ENCODE measurements around the gene RNF149. TPM values are rescaled to one million over a fixed set of nuclear protein-coding genes. Genes with fewer than 3 reads are reported as not detected.
A peak's percentile ranks its signal among the peaks of the same experiment; 100 is the strongest.

Gene RNF149, protein sequence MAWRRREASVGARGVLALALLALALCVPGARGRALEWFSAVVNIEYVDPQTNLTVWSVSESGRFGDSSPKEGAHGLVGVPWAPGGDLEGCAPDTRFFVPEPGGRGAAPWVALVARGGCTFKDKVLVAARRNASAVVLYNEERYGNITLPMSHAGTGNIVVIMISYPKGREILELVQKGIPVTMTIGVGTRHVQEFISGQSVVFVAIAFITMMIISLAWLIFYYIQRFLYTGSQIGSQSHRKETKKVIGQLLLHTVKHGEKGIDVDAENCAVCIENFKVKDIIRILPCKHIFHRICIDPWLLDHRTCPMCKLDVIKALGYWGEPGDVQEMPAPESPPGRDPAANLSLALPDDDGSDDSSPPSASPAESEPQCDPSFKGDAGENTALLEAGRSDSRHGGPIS
- polyA plus RNA-seq (2013) = 52.8 and 58.2 TPM in 2 replicates

DNA sequence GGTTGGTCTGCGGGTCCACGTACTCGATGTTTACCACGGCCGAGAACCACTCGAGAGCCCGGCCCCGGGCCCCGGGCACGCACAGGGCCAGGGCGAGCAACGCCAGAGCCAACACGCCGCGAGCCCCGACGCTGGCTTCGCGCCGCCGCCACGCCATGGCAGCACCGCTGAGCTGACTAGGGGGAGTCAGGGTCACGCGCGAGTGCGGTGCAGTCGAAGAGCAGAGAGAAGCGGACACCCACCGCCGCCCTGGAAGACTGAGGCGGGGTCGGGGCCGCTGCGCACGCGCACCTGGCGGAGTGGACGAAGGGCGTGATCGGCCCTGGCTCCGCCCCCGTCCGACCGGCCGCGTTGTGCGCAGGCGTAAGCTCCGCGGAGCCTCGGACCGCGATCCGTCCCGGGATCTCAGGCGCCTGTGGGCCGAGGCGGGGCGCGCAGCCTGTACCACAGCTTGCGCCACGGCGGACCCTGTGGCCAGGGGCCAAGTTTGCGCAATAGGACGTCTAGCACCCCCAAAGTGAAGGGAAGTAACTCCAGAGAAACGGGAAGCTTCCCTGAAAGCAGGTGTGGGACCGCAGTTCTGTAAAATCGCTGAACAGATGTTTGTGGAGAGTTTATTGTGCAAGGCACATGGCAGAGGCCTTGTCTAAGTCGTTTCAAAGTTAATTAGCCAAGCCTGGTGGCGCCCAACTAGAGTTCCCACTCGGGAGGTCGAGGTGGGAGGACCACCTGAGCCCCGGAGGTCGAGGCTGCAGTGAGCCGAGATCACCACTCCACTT, at the start of gene RNF149:
RNF149 (minus strand) TSS at position 270 of the 779 bp plus-strand sequence; CDS start at position 157, 113 bp downstream.
- H4K12ac ChIP-seq (ENCODE audit: low read depth, low read length) = peak within 1 kb of the TSS; percentile 78
- no peak within 1 kb of the TSS for H3K23ac ChIP-seq (ENCODE audit: low read length)
- H3K27me3 ChIP-seq (ENCODE audit: insufficient read depth, low read length) = no peaks in the 10 kb centered on the region
- no peak within 1 kb of the TSS for H2BK12ac ChIP-seq (ENCODE audit: low read length)
- peaks cover 4 to 15% of the 10 kb centered on the region in 2 experiments for H3K4me1 ChIP-seq (ENCODE audit: control insufficient read depth in 1 of 2, insufficient read depth in 2 of 2, low read length in 2 of 2)
- H3K36me3 ChIP-seq (ENCODE audit: control insufficient read depth in 1 of 2, insufficient read depth in 2 of 2, low read length in 2 of 2) = no peaks in the 10 kb centered on the region
- H4K91ac ChIP-seq (ENCODE audit: low read depth, low read length) = peak within 1 kb of the TSS; percentile 76
- no CpG with 5 or more reads among the region's 76 CpGs for WGBS (ENCODE audit: extremely low coverage, insufficient coverage, insufficient read length)
- H3K9me3 ChIP-seq (ENCODE audit: insufficient read depth, low read depth, low read length) = peaks cover 4% of the 10 kb centered on the region
- peak within 1 kb of the TSS; percentile 64 for H2BK5ac ChIP-seq (ENCODE audit: low read depth, low read length, poor library complexity)
- H3K4me2 ChIP-seq (ENCODE audit: low read length) = peak within 1 kb of the TSS; percentile 91
- H3K4me3 ChIP-seq (ENCODE audit: low read depth, low read length) = peak within 1 kb of the TSS; percentile 93
- H4K8ac ChIP-seq (ENCODE audit: low read depth, low read length) = peak within 1 kb of the TSS; percentile 93
- H2BK120ac ChIP-seq (ENCODE audit: insufficient read depth, low read length, poor library complexity) = peak within 1 kb of the TSS; percentile 42
- H2AFZ ChIP-seq (ENCODE audit: insufficient read depth, low read length, poor library complexity) = peak within 1 kb of the TSS; percentile 78
- peak within 1 kb of the TSS; percentile 87 for H3K14ac ChIP-seq (ENCODE audit: low read length)
- H3K18ac ChIP-seq (ENCODE audit: low read length) = peak within 1 kb of the TSS; percentile 74
- H3K79me1 ChIP-seq (ENCODE audit: low read length) = peaks cover 14% of the 10 kb centered on the region
- peak within 1 kb of the TSS; percentile 55 for H3K27ac ChIP-seq (ENCODE audit: low read depth, low read length)
- peak within 1 kb of the TSS; percentile 80 for H3K4ac ChIP-seq (ENCODE audit: low read depth, low read length)
- peak; percentile 91 to 95 for DNase-seq
- H2AK5ac ChIP-seq (ENCODE audit: low read length) = peak within 1 kb of the TSS; percentile 36
- peak within 1 kb of the TSS; percentile 93 for H3K9ac ChIP-seq (ENCODE audit: low read length)
- H3K79me2 ChIP-seq (ENCODE audit: control insufficient read depth, insufficient read depth, low read length, poor library complexity) = peaks cover 22% of the 10 kb centered on the region

DNA sequence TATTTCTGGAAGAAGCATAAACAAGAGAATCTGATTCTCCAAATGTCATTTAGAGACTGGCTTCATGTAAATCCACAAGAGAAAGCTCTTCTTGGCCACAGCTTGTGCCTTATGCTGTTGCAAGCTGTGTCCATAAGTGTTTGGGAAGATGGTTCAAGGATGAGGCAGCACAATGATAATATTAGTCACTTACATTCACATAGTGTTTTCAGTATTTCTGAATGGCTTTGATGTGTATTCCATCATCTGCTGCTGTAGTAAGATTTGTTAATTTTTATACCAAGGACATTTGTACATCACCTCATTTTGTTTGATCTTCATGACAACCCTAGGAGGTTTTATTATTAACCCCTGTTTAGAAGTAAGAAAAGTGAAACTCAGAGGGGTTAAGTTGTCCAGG, 48.9 kb upstream of the RNF149 start:
- no peaks in the 10 kb centered on the region for H3K27me3 ChIP-seq (ENCODE audit: insufficient read depth, low read length)
- H3K4me1 ChIP-seq (ENCODE audit: control insufficient read depth in 1 of 2, insufficient read depth in 2 of 2, low read length in 2 of 2) = peaks cover 15 to 22% of the 10 kb centered on the region in 2 experiments
- H2BK12ac ChIP-seq (ENCODE audit: low read length) = no peak overlapping the region
- no peak overlapping the region for H3K18ac ChIP-seq (ENCODE audit: low read length)
- H3K9me3 ChIP-seq (ENCODE audit: insufficient read depth, low read depth, low read length) = peaks cover 4% of the 10 kb centered on the region
- no peak overlapping the region for H2BK5ac ChIP-seq (ENCODE audit: low read depth, low read length, poor library complexity)
- no peak overlapping the region for H2BK120ac ChIP-seq (ENCODE audit: insufficient read depth, low read length, poor library complexity)
- H3K4me2 ChIP-seq (ENCODE audit: low read length) = no peak overlapping the region
- H3K79me2 ChIP-seq (ENCODE audit: control insufficient read depth, insufficient read depth, low read length, poor library complexity) = no peaks in the 10 kb centered on the region
- H2AK5ac ChIP-seq (ENCODE audit: low read length) = peak overlapping the region; percentile 59
- DNase-seq = peak; percentile 40 to 51
- H4K91ac ChIP-seq (ENCODE audit: low read depth, low read length) = peak overlapping the region; percentile 37
- H3K23ac ChIP-seq (ENCODE audit: low read length) = no peak overlapping the region
- no peak overlapping the region for H3K9ac ChIP-seq (ENCODE audit: low read length)
- H3K27ac ChIP-seq (ENCODE audit: low read depth, low read length) = no peak overlapping the region
- H3K14ac ChIP-seq (ENCODE audit: low read length) = no peak overlapping the region
- H3K36me3 ChIP-seq (ENCODE audit: control insufficient read depth in 1 of 2, insufficient read depth in 2 of 2, low read length in 2 of 2) = no peaks in the 10 kb centered on the region
- no peak overlapping the region for H4K8ac ChIP-seq (ENCODE audit: low read depth, low read length)
- no peak overlapping the region for H4K12ac ChIP-seq (ENCODE audit: low read depth, low read length)
- peaks cover 3% of the 10 kb centered on the region for H3K79me1 ChIP-seq (ENCODE audit: low read length)
- H3K4me3 ChIP-seq (ENCODE audit: low read depth, low read length) = no peak overlapping the region
- H3K4ac ChIP-seq (ENCODE audit: low read depth, low read length) = no peak overlapping the region
- H2AFZ ChIP-seq (ENCODE audit: insufficient read depth, low read length, poor library complexity) = no peak overlapping the region

DNA sequence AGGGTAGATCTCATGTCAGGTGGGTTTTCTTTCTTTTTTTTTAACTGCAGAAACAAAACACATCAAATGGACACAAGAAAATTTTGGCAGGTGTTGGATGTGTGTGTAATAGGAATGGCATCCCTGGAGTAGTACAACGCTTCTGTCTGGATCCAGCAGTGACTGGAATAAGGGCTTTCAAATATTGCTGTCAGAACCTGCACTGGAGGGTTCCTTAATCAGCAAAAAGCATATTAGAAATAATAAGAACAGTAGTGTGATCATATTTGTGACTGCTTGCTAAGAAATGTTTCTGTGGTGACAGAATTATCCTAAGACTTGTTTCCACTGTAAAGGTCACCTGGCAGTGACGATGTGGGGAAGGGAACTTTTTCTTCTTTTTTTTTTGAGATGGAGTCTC, 48.0 kb upstream of the RNF149 start:
- H3K4me2 ChIP-seq (ENCODE audit: low read length) = no peak overlapping the region
- H3K79me1 ChIP-seq (ENCODE audit: low read length) = peaks cover 3% of the 10 kb centered on the region
- WGBS (ENCODE audit: extremely low coverage, insufficient coverage, insufficient read length) = no CpG with 5 or more reads among the region's 2 CpGs

DNA sequence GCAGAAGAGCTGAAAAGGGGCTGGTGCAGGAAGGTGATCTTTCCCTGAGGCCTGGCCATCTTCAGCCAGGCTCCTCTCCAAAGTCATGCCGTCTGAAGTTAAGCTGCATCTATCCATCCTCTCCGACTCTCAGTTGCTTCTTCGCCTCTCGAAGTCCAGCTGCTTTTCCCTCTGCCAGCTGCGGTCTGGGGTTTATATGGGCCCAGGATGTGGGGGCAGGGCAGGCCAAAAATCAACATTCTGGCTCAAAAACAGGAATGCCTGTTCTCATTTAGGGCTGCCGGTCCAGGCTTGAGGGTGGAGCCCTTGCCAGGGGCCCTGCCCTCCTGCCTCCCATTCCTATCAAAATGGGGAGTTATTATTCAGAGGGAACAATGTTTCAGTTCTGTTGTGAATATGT, 47.6 kb upstream of the RNF149 start:
- Histone ChIP-seq H3K27me3 (ENCODE audit: insufficient read depth, low read length) (no peaks in the 10 kb centered on the region), H2BK12ac (ENCODE audit: low read length) (peak overlapping the region; percentile 70), H3K4me1 (ENCODE audit: control insufficient read depth in 1 of 2, insufficient read depth in 2 of 2, low read length in 2 of 2) (peaks cover 11 to 15% of the 10 kb centered on the region in 2 experiments), H2BK5ac (ENCODE audit: low read depth, low read length, poor library complexity) (no peak overlapping the region), H3K4me3 (ENCODE audit: low read depth, low read length) (no peak overlapping the region), H3K23ac (ENCODE audit: low read length) (no peak overlapping the region), H3K18ac (ENCODE audit: low read length) (no peak overlapping the region), H3K4me2 (ENCODE audit: low read length) (peak overlapping the region; percentile 1), H3K4ac (ENCODE audit: low read depth, low read length) (no peak overlapping the region), H3K27ac (ENCODE audit: low read depth, low read length) (no peak overlapping the region), H2BK120ac (ENCODE audit: insufficient read depth, low read length, poor library complexity) (peak overlapping the region; percentile 48), H2AK5ac (ENCODE audit: low read length) (no peak overlapping the region), H3K79me1 (ENCODE audit: low read length) (peaks cover 3% of the 10 kb centered on the region), H4K12ac (ENCODE audit: low read depth, low read length) (peak overlapping the region; percentile 2), H4K8ac (ENCODE audit: low read depth, low read length) (no peak overlapping the region), H3K14ac (ENCODE audit: low read length) (peak overlapping the region; percentile 45), H4K91ac (ENCODE audit: low read depth, low read length) (no peak overlapping the region), H3K79me2 (ENCODE audit: control insufficient read depth, insufficient read depth, low read length, poor library complexity) (no peaks in the 10 kb centered on the region), H3K9ac (ENCODE audit: low read length) (no peak overlapping the region), H3K9me3 (ENCODE audit: insufficient read depth, low read depth, low read length) (peaks cover 4% of the 10 kb centered on the region), H3K36me3 (ENCODE audit: control insufficient read depth in 1 of 2, insufficient read depth in 2 of 2, low read length in 2 of 2) (no peaks in the 10 kb centered on the region), H2AFZ (ENCODE audit: insufficient read depth, low read length, poor library complexity) (no peak overlapping the region)
- no peak for DNase-seq
- no CpG with 5 or more reads among the region's 6 CpGs for WGBS (ENCODE audit: extremely low coverage, insufficient coverage, insufficient read length)

More for the DNA sequence above, 48.0 kb upstream of the RNF149 start:
- Histone ChIP-seq H3K9me3 (ENCODE audit: insufficient read depth, low read depth, low read length) (peaks cover 4% of the 10 kb centered on the region), H4K91ac (ENCODE audit: low read depth, low read length) (no peak overlapping the region), H2BK5ac (ENCODE audit: low read depth, low read length, poor library complexity) (no peak overlapping the region), H3K4me1 (ENCODE audit: control insufficient read depth in 1 of 2, insufficient read depth in 2 of 2, low read length in 2 of 2) (peaks cover 15 to 18% of the 10 kb centered on the region in 2 experiments), H3K18ac (ENCODE audit: low read length) (no peak overlapping the region), H2BK120ac (ENCODE audit: insufficient read depth, low read length, poor library complexity) (no peak overlapping the region), H3K9ac (ENCODE audit: low read length) (no peak overlapping the region), H3K27me3 (ENCODE audit: insufficient read depth, low read length) (no peaks in the 10 kb centered on the region), H4K12ac (ENCODE audit: low read depth, low read length) (no peak overlapping the region), H3K4ac (ENCODE audit: low read depth, low read length) (no peak overlapping the region), H2AFZ (ENCODE audit: insufficient read depth, low read length, poor library complexity) (no peak overlapping the region), H4K8ac (ENCODE audit: low read depth, low read length) (no peak overlapping the region), H3K4me3 (ENCODE audit: low read depth, low read length) (no peak overlapping the region), H3K79me2 (ENCODE audit: control insufficient read depth, insufficient read depth, low read length, poor library complexity) (no peaks in the 10 kb centered on the region), H2BK12ac (ENCODE audit: low read length) (no peak overlapping the region), H3K14ac (ENCODE audit: low read length) (no peak overlapping the region), H2AK5ac (ENCODE audit: low read length) (no peak overlapping the region), H3K36me3 (ENCODE audit: control insufficient read depth in 1 of 2, insufficient read depth in 2 of 2, low read length in 2 of 2) (no peaks in the 10 kb centered on the region), H3K27ac (ENCODE audit: low read depth, low read length) (no peak overlapping the region), H3K23ac (ENCODE audit: low read length) (no peak overlapping the region)
- DNase-seq = peak; percentile 62 to 72

Measured in trophoblast cell (in vitro differentiated cells and primary cell).